Activated CD8-positive, alpha-beta T cell treated with anti-CD3 and anti-CD28 coated beads for 36 hours (primary cell): ENCODE data around the gene TFR2. TPM values are rescaled to one million over a fixed set of nuclear protein-coding genes. Genes with fewer than 3 reads are reported as not detected.

Experiments used
- ATAC-seq: fragments of 200-7000 bp; cut with Tn5 transposase; one replicate; pipeline ENCODE4 v1.10.0; 2021; ENCODE audit warnings: mild to moderate bottlenecking, moderate library complexity
- CTCF ChIA-PET: fragments of 350-600 bp; sonication (Branson Sonifier 250); formaldehyde crosslinking; loops from one replicate; lab custom pipeline; 2021; ENCODE audit warnings: antibody characterized with exemption; lab: Charles Lee
- POLR2A ChIA-PET: fragments of 350-600 bp; sonication (Branson Sonifier 250); formaldehyde crosslinking; loops from one replicate; lab custom pipeline; 2021; ENCODE audit warnings: antibody characterized with exemption; lab: Charles Lee
- DNase-seq: peaks from one replicate; pipeline ENCODE4 v3.0.0-alpha.2; 2020
- H3K27ac Mint-ChIP-seq: one replicate; pipeline ENCODE4 v1.8.0; 2021; ENCODE audit warnings: mild to moderate bottlenecking, mixed read lengths
- H3K27me3 Mint-ChIP-seq: one replicate; pipeline ENCODE4 v1.8.0; 2021; ENCODE audit warnings: mixed read lengths
- H3K36me3 Mint-ChIP-seq: one replicate; pipeline ENCODE4 v1.8.0; 2021; ENCODE audit warnings: low read depth, mixed read lengths
- H3K4me1 Mint-ChIP-seq: one replicate; pipeline ENCODE4 v1.8.0; 2021; ENCODE audit warnings: low read depth, mixed read lengths
- H3K4me3 Mint-ChIP-seq: one replicate; pipeline ENCODE4 v1.8.0; 2021; ENCODE audit warnings: mild to moderate bottlenecking, moderate library complexity, mixed read lengths
- H3K9me3 Mint-ChIP-seq: one replicate; pipeline ENCODE4 v1.8.0; 2021; ENCODE audit warnings: mixed read lengths
- CTCF ChIP-seq: fragments of 200-600 bp; IDR thresholded peaks from one replicate; pipeline ENCODE4 v1.8.0; 2022; ENCODE audit warnings: antibody characterized with exemption, mild to moderate bottlenecking
- intact Hi-C: fragments of 100-400 bp; cut with micrococcal nuclease; formaldehyde crosslinking; loops from one replicate; pipeline ENCODE4 v1.10.0; 2022
- total RNA-seq, 2 experiments: library from RNA; stranded (reverse); gene quantifications; one replicate each; pipeline ENCODE4 v1.2.3, GENCODE V29; 2021

Gene TFR2
- total RNA-seq, 2 experiments from 2014 or later: 11.3 to 11.9 TPM

- no peaks in the 10 kb centered on the region for H3K9me3 Mint-ChIP-seq
- POLR2A ChIA-PET: interaction anchor here (0.5 to 2.1 kb wide), 5 partner anchors 9 to 217 kb away, joined by 3 to 14 read pairs (median 3); partner anchors contain the start of genes FBXO24, LRCH4, MEPCE and MOSPD3
- TF ChIP-seq CTCF: no peak
- no peak for ATAC-seq
- H3K4me3 Mint-ChIP-seq: peak overlapping the region; percentile 78
- DNase-seq: no peak
- peaks cover 3% of the 10 kb centered on the region for H3K27me3 Mint-ChIP-seq
- H3K4me1 Mint-ChIP-seq: peaks cover 22% of the 10 kb centered on the region
- no peaks in the 10 kb centered on the region for H3K36me3 Mint-ChIP-seq
- peak overlapping the region; percentile 82 for H3K27ac Mint-ChIP-seq
- CTCF ChIA-PET: interaction anchor here (1.0 to 1.6 kb wide), 5 partner anchors 9 to 102 kb away, joined by 3 to 7 read pairs (median 4); partner anchors contain the start of genes FBXO24, MOSPD3 and POP7
- intact Hi-C loops: loop anchor here (10.0 kb wide), 1 partner anchor 72 kb away; the partner anchor contains the start of gene GNB2
Measured at GRCh38 chr7:100602889-100603725, 38.2 kb downstream of the TFR2 start.

- Mint-ChIP-seq H3K4me1 (peaks cover 18% of the 10 kb centered on the region), H3K4me3 (no peak overlapping the region), H3K9me3 (no peaks in the 10 kb centered on the region), H3K27ac (no peak overlapping the region), H3K27me3 (peaks cover 3% of the 10 kb centered on the region), H3K36me3 (no peaks in the 10 kb centered on the region)
- intact Hi-C loops: loop anchor here (10.0 kb wide), 1 partner anchor 74 kb away; the partner anchor contains the start of gene GNB2
- ChIA-PET CTCF (no interaction called here), POLR2A (no interaction called here)
- TF ChIP-seq CTCF: no peak
- DNase-seq (no peak), ATAC-seq (no peak)
Measured at GRCh38 chr7:100600730-100601038, 40.7 kb downstream of the TFR2 start.

- Mint-ChIP-seq H3K27ac (no peak overlapping the region), H3K4me3 (no peak overlapping the region), H3K36me3 (no peaks in the 10 kb centered on the region), H3K27me3 (peaks cover under 1% of the 10 kb centered on the region), H3K9me3 (no peaks in the 10 kb centered on the region), H3K4me1 (peaks cover 13% of the 10 kb centered on the region)
- TF ChIP-seq CTCF: no peak
- POLR2A ChIA-PET: no interaction called here
- intact Hi-C loops: loop anchor here (10.0 kb wide), 1 partner anchor 75 kb away; the partner anchor contains the start of gene GNB2
- CTCF ChIA-PET: no interaction called here
- DNase-seq (no peak), ATAC-seq (no peak)
Measured at GRCh38 chr7:100599911-100600729, 41.2 kb downstream of the TFR2 start.

GRCh38 chr7:100598425-100598824 lies 42.9 kb downstream of the TFR2 start:
- ChIA-PET POLR2A (no interaction called here), CTCF (interaction anchor here (1.4 to 1.5 kb wide), 2 partner anchors 9 to 36 kb away, joined by 3 read pairs; no protein-coding TSS in a partner anchor)
- Mint-ChIP-seq H3K4me3 (no peak overlapping the region), H3K9me3 (no peaks in the 10 kb centered on the region), H3K27ac (no peak overlapping the region), H3K27me3 (no peaks in the 10 kb centered on the region), H3K36me3 (no peaks in the 10 kb centered on the region), H3K4me1 (peaks cover 3% of the 10 kb centered on the region)
- DNase-seq (no peak), ATAC-seq (no peak)
- intact Hi-C loops: no loop called here
- TF ChIP-seq CTCF: no peak
